ENCODE data around the gene COG5. TPM values are rescaled to one million over a fixed set of nuclear protein-coding genes. Genes with fewer than 3 reads are reported as not detected.

The COG5 gene
- total and polyA plus RNA-seq, 2 of the 8 experiments (the other 6 are each of a cell fraction or from before 2014, with no cell fraction given): 10.5 to 28.1 TPM

DNA sequence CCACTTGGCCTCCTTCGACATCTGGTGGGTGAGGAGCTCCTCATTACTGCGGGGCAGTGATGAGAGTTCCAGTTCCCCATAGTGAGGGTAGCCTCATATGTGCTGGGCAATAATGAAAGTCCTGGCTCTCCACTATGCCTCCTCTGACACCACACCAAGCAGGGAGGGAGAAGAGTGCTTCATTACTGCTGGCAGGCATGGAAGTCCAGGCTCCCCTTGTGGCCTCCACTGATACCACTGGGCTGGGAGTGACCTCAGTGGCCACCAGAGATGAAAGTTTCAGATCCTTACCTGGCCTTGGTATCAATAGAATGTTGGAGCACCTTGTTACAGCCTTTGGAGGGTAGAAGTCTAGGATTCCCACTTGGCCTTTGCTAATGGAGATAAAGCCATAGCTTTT is 6.6 kb upstream of the COG5 start:
- 97% methylated on average over 2 of the region's 2 CpGs; no CpG with 5 or more reads in 1 of the 2 experiments for WGBS, 2 experiments (ENCODE audit: extremely low coverage in 1 of 2, insufficient coverage in 1 of 2, insufficient read length in 1 of 2, insufficient replicate concordance in 2 of 2, low coverage in 1 of 2, low lambda C conversion rate in 2 of 2, missing lambda C conversion rate in 1 of 2)

More for the DNA sequence above, 6.6 kb upstream of the COG5 start:
- Histone ChIP-seq H4K91ac (replicated peaks; ENCODE audit: insufficient read length, low read length) (no peak overlapping the region), H2BK20ac (ENCODE audit: low read length) (no peak overlapping the region), H4K8ac (ENCODE audit: extremely low read depth, insufficient read depth, low read length) (no peak overlapping the region), H3K36me3 (ENCODE audit: control insufficient read depth in 2 of 4, insufficient read depth in 4 of 4, low read length in 3 of 4) (peaks cover 0 to 36% (median 5%) of the 10 kb centered on the region in 4 experiments; a peak in 6 of 8 replicates), H2BK12ac (ENCODE audit: low read depth, low read length) (no peak overlapping the region), H3K9ac (replicated peaks in 1 of 4; ENCODE audit: extremely low read depth in 1 of 4, low read depth in 3 of 4, low read length in 3 of 4) (no peak overlapping the region), H3K56ac (replicated peaks; ENCODE audit: insufficient read length, low read depth, low read length) (no peak overlapping the region), H3K27ac (ENCODE audit: low read depth, low read length) (no peak overlapping the region), H3K4ac (replicated peaks; ENCODE audit: insufficient read length, low read depth, low read length) (no peak overlapping the region), H2BK15ac (ENCODE audit: low read length) (no peak overlapping the region), H3K27me3 (replicated peaks in 1 of 4; ENCODE audit: control insufficient read depth in 3 of 4, extremely low read depth in 1 of 4, insufficient read depth in 3 of 4, low read length in 3 of 4) (no peaks in the 10 kb centered on the region), H2BK5ac (ENCODE audit: low read depth, low read length) (no peak overlapping the region), H4K5ac (ENCODE audit: insufficient read length, low read depth, low read length) (no peak overlapping the region), H3K79me1 (ENCODE audit: low read depth, low read length) (no peaks in the 10 kb centered on the region; the same call in 1 of the 2 replicates), H3K18ac (ENCODE audit: extremely low read depth, low read length) (no peak overlapping the region), H3K79me2 (ENCODE audit: control insufficient read depth in 1 of 2, insufficient read depth in 2 of 2, low read length in 2 of 2) (peaks cover 0 to 3% of the 10 kb centered on the region in 2 experiments; a peak in 2 of 4 replicates), H3K4me3 (ENCODE audit: extremely low read depth in 1 of 4, insufficient read depth in 2 of 4, low read depth in 3 of 4, low read length in 4 of 4) (no peak overlapping the region), H3K23ac (ENCODE audit: insufficient read length) (no peak overlapping the region), H4K20me1 (replicated peaks in 1 of 2; ENCODE audit: control insufficient read depth in 1 of 2, insufficient read depth in 2 of 2, low read length in 2 of 2) (no peaks in the 10 kb centered on the region), H3K23me2 (ENCODE audit: low read depth, low read length) (no peaks in the 10 kb centered on the region), H2AFZ (ENCODE audit: low read length) (no peak overlapping the region), H2AK5ac (ENCODE audit: low read depth, low read length) (no peak overlapping the region), H2BK120ac (replicated peaks; ENCODE audit: low read depth, low read length) (no peak overlapping the region), H3K9me3 (ENCODE audit: insufficient read depth in 2 of 2, low read depth in 1 of 2, low read length in 1 of 2) (no peaks in the 10 kb centered on the region), H3K4me2 (ENCODE audit: insufficient read depth in 1 of 2, low read depth in 2 of 2, low read length in 2 of 2) (no peak overlapping the region), H3K4me1 (replicated peaks in 1 of 4; ENCODE audit: control insufficient read depth in 3 of 4, insufficient read depth in 4 of 4, low read length in 3 of 4) (no peaks in the 10 kb centered on the region), H3K14ac (ENCODE audit: insufficient read length) (no peak overlapping the region)
- FAIRE-seq (no peak), DNase-seq (ENCODE audit: low read depth in 1 of 2, low spot score in 2 of 2) (no peak)
- ChIA-PET POLR2A (ENCODE audit: partially characterized antibody) (no interaction called here), CTCF (ENCODE audit: partially characterized antibody) (interaction anchor here (1.1 kb wide), 1 partner anchor 82 kb away, joined by 3 read pairs; no protein-coding TSS in a partner anchor)
- TF ChIP-seq CBX8 (IDR thresholded peaks at IDR 0.05; ENCODE audit: borderline replicate concordance, low read depth, low read length) (no peak), SIX5 (IDR thresholded peaks at IDR 0.05; ENCODE audit: low read depth, low read length) (no peak), SP1 (IDR thresholded peaks at IDR 0.05; ENCODE audit: low read depth, low read length) (no peak), SRF (IDR thresholded peaks at IDR 0.05; ENCODE audit: low read depth, low read length) (no peak), SP2 (IDR thresholded peaks at IDR 0.05; ENCODE audit: low read length) (no peak), TAF7 (optimal IDR thresholded peaks at IDR 0.05; ENCODE audit: borderline replicate concordance, low read depth, low read length) (no peak), CEBPB (IDR thresholded peaks at IDR 0.05; ENCODE audit: low read depth, low read length) (no peak), TEAD4 (IDR thresholded peaks at IDR 0.05; ENCODE audit: low read depth, low read length) (no peak), ATF3 (IDR thresholded peaks at IDR 0.05; ENCODE audit: insufficient read depth, low read depth, low read length) (no peak)
- TF ChIP-seq, protein P1, sequence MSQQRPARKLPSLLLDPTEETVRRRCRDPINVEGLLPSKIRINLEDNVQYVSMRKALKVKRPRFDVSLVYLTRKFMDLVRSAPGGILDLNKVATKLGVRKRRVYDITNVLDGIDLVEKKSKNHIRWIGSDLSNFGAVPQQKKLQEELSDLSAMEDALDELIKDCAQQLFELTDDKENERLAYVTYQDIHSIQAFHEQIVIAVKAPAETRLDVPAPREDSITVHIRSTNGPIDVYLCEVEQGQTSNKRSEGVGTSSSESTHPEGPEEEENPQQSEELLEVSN (IDR thresholded peaks at IDR 0.05): no peak
